Fibroblast of mammary gland (primary cell): ENCODE results near the gene TENT5C.

Experiments
- DNase-seq: peaks from one replicate; pipeline ENCODE4 v3.0.0-alpha.2; 2010; ENCODE audit warnings: low read depth
- H3K4me3 ChIP-seq: 2 replicates; pipeline ENCODE4 v1.5.1; 2011; ENCODE audit warnings: low read depth, mild to moderate bottlenecking, low read length, moderate library complexity; ENCODE audit not compliant: control insufficient read depth
- CTCF ChIP-seq: conservative IDR thresholded peaks from 2 replicates; pipeline ENCODE4 v1.5.1; 2011; ENCODE audit warnings: low read depth, low read length, inconsistent platforms; ENCODE audit not compliant: control insufficient read depth, insufficient read depth

TENT5C gene

DNA sequence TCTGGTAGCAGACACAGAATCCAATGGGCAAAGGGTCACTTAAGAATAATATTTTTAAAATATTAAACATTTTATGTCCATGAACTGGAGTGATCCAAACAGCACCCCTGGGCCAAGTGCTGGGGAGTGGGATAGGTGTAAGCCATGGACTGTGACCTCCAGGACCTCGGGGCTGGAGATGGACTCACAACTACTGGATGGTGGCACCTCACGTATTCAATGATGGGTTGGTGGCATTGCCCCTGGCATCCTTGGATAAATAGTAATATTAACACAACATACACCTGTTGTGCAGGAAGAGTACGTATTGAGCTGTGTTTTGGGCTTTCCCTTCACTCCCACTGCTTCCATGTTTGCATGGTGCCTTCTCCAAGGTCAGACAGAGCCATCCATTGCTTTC lies 39.3 kb upstream of the TENT5C start:
- no peak for TF ChIP-seq CTCF
- no peak overlapping the region for H3K4me3 ChIP-seq
- no peak for DNase-seq

DNA sequence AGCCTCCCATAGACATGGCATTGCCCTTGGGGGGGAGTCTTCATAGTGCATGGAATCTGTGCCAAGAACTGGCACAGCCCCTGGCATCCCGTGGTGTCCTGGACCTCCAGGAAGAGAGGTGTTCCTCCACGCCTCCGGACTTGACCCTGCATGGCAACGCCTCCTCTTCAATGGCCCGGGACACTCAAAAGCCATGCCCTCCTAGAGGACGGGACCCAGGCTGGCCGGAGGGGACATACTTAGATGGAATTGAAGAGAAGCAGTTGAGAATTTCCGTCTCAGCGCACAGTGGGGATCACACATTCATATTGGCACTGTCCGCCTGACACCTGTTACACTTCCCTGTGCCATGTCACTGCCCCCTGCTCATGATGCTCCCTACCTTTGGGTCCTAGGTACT lies 38.4 kb upstream of the TENT5C start:
- H3K4me3 ChIP-seq, result no peak overlapping the region
- no peak for TF ChIP-seq CTCF
- no peak for DNase-seq

- no peak for DNase-seq
- no peak overlapping the region for H3K4me3 ChIP-seq
- no peak for TF ChIP-seq CTCF
These were observed 37.9 kb upstream of the TENT5C start for GRCh38 chr1:117567976-117568375.

- no peak for DNase-seq
- TF ChIP-seq CTCF, result peak; percentile 13
- no peak overlapping the region for H3K4me3 ChIP-seq
These were observed 36.8 kb upstream of the TENT5C start for GRCh38 chr1:117568999-117569398.

DNA sequence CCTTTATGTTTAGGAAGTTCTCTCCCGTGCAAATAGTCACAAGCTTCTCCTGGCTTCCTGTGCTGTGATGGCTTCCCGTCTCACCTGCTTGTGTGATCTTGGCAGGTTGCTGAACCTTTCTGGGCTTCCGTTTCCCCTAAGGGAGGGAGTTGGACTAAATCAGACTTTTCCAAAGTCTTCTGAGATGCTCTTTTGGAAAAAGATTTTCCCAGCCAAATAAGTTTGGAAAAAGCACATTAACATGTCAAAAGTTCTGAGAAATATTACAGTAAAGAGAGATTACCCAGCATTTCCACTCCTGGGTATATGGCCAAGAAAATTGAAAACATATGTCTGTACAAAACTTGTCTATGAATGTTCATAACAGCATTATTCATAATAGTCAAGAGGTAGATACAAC lies 36.0 kb upstream of the TENT5C start:
- DNase-seq, result no peak
- H3K4me3 ChIP-seq, result no peak overlapping the region
- no peak for TF ChIP-seq CTCF

- no peak for TF ChIP-seq CTCF
- DNase-seq, result no peak
- no peak overlapping the region for H3K4me3 ChIP-seq
These were observed 34.8 kb upstream of the TENT5C start for GRCh38 chr1:117570988-117571409.

DNA sequence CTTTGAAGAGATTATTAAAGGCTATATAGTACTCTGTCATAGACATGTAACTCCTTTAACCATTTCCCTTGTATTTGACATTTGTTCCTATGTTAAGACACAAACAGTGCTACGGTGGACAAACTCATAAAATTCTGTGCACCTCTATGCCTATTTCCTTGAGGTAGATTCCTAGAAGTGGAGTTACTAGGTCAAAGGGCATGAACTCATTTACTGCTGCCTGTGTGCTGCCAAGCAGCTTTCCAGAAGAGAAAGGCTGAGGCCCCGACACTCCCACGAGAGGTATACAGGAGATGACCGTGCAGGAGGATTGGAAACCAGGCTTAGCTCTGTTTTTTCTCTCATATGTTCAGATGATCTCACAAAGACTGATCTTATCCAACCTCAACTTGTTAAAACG lies 34.4 kb upstream of the TENT5C start:
- no peak for TF ChIP-seq CTCF
- DNase-seq, result no peak
- H3K4me3 ChIP-seq, result no peak overlapping the region
